ENCODE results near the gene RAPGEF2.

RAPGEF2 gene

DNA sequence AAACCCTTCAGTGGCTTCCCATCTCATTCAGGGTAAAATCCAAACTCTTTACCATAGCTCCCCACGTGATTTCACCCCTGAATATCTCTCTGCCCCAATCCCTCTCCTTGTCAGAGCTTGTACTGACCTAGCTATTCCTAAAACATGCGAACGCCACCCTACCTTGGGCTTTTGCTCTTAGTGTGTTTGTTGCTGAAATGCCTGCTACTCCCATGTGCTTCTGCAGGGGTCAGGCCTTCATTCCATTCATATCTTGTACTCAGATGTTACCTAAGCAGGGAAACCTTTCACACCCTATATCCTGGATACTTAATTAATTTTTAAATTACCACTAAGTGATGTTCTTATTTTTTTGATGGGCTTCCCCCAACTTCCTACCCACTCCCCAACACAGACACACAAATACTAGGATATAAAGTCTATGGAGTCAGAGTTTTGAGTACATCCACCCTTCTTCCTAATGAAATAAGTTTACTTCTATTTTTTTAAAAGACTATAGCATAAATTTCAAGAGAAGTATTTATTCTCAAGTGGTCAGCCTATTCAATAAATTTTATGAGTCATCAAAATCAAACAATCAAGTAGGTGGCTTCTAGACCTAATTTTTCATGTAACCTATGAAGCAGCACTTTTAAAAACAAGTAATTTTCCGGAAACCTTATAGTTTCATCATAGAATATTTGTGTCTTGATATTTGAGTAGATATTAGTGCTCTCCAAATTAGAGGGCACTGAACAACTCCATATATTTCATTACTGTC lies 189.4 kb downstream of the RAPGEF2 start:
- H3K4me3 ChIP-seq (ENCODE audit: low read length): no peak overlapping the region
- no peak for DNase-seq (ENCODE audit: low read depth)
- TF ChIP-seq, protein P1, sequence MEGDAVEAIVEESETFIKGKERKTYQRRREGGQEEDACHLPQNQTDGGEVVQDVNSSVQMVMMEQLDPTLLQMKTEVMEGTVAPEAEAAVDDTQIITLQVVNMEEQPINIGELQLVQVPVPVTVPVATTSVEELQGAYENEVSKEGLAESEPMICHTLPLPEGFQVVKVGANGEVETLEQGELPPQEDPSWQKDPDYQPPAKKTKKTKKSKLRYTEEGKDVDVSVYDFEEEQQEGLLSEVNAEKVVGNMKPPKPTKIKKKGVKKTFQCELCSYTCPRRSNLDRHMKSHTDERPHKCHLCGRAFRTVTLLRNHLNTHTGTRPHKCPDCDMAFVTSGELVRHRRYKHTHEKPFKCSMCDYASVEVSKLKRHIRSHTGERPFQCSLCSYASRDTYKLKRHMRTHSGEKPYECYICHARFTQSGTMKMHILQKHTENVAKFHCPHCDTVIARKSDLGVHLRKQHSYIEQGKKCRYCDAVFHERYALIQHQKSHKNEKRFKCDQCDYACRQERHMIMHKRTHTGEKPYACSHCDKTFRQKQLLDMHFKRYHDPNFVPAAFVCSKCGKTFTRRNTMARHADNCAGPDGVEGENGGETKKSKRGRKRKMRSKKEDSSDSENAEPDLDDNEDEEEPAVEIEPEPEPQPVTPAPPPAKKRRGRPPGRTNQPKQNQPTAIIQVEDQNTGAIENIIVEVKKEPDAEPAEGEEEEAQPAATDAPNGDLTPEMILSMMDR (conservative IDR thresholded peaks at IDR 0.05; ENCODE audit: low read depth, low read length): peak; percentile 19

- H3K4me3 ChIP-seq (ENCODE audit: low read length): no peak overlapping the region
- TF ChIP-seq, protein P1 (conservative IDR thresholded peaks at IDR 0.05; ENCODE audit: low read depth, low read length): no peak
- DNase-seq (ENCODE audit: low read depth): no peak
Measured at GRCh38 chr4:159293811-159294515, 191.1 kb downstream of the RAPGEF2 start.

DNA sequence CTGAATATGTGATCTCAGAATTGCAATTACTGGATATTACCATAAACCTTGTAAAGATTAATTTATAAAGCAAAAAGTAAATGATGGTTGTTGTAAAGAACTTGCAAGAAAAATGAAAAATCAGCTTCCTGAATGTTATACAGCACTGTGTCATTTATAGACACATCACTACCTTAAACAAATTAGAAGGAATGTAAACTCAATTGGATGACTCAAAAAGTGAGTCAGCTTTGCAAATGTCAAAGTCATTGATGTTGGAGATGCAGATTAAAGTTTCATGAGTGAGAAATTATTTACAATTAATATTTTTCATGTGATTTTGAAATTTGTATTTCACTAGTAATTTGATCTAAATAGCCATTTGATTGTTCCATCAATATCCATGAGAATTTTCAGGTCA lies 193.2 kb downstream of the RAPGEF2 start:
- no peak overlapping the region for H3K4me3 ChIP-seq (ENCODE audit: low read length)
- no peak for DNase-seq (ENCODE audit: low read depth)
- TF ChIP-seq, protein P1 (conservative IDR thresholded peaks at IDR 0.05; ENCODE audit: low read depth, low read length): no peak

DNA sequence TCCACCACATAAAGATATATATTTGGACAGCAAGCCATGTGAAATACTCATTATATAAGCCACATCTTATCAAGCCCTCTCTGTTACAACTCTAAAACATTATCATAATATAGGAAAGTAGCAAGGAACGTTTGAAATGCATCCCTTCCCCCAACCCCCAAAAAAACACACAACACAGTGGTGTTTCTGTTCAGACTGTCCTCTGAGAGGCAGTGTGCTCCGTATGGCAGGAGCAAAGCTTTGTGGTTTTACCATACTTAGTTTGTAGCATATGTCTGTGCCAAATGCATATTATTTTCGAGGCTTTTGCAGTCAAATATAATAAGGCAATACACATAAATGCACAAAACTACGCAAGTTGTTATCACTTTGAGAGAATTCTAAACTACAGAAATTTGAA lies 194.2 kb downstream of the RAPGEF2 start:
- no peak for DNase-seq (ENCODE audit: low read depth)
- TF ChIP-seq, protein P1 (conservative IDR thresholded peaks at IDR 0.05; ENCODE audit: low read depth, low read length): peak; percentile 14

DNA sequence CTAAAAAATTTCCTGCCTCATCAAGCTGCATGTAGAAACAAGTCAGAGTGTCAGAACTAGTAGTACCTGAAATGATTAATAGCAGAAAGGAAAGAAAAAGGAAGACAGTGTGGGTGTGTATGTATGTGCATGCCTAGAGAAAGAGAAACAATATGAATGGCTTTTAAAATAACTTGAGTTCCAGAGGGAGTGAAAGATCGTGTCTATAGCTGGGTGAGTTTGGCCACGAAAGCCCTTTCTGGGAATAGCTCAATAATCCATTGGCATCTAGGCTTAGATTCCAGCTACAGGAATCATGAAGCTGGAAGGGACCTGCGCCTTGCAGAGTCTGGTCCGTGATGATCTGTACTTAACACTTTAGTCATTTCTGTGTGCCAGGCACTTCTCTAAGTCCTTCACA lies 195.6 kb downstream of the RAPGEF2 start:
- H3K4me3 ChIP-seq (ENCODE audit: low read length): peak overlapping the region; percentile 9
- peak; percentile 63 for DNase-seq (ENCODE audit: low read depth)
- TF ChIP-seq, protein P1 (conservative IDR thresholded peaks at IDR 0.05; ENCODE audit: low read depth, low read length): no peak

More for the DNA sequence above, 194.2 kb downstream of the RAPGEF2 start:
- H3K4me3 ChIP-seq (ENCODE audit: low read length): no peak overlapping the region

DNA sequence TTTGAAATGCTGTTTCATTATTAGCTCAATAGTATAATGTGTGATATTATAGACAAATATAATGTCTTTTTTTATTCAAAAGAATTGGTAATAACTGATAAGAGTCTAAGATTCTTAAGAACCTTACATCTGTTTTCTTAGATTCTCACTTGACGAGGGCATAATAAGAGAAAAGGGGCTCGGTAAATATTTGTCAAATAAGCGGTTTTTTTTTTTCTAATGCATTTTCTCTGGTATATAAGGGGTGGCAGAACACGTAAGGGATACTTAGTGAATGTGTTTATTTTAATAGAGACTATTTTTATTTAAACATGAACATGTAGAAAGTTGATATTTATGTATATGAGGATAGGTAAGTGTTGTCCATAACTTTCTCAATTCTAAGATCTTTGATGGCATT lies 200.6 kb downstream of the RAPGEF2 start:
- TF ChIP-seq, protein P1 (conservative IDR thresholded peaks at IDR 0.05; ENCODE audit: low read depth, low read length): no peak
- DNase-seq (ENCODE audit: low read depth): no peak
- H3K4me3 ChIP-seq (ENCODE audit: low read length): no peak overlapping the region

GRCh38 chr4:159305129-159305528 lies 202.2 kb downstream of the RAPGEF2 start:
- TF ChIP-seq, protein P1 (conservative IDR thresholded peaks at IDR 0.05; ENCODE audit: low read depth, low read length): no peak
- no peak for DNase-seq (ENCODE audit: low read depth)
- no peak overlapping the region for H3K4me3 ChIP-seq (ENCODE audit: low read length)

All from retinal pigment epithelial cell (primary cell).